GM21529 (cell line): ENCODE results near the gene EYA2.

Source experiments
- ATAC-seq: cut with Tn5 transposase; IDR thresholded peaks from one replicate; pipeline ENCODE4 v1.9.1; 2021; ENCODE audit not compliant: unreplicated experiment

Gene EYA2

GRCh38 chr20:47097691-47098622 lies 203.3 kb downstream of the EYA2 start:
- no peak for ATAC-seq

GRCh38 chr20:47099093-47099492 lies 204.4 kb downstream of the EYA2 start:
- no peak for ATAC-seq

GRCh38 chr20:47099825-47100441 lies 205.3 kb downstream of the EYA2 start:
- no peak for ATAC-seq

- ATAC-seq: no peak
These were observed 208.0 kb downstream of the EYA2 start for GRCh38 chr20:47102629-47103028.

GRCh38 chr20:47106786-47107185 lies 212.1 kb downstream of the EYA2 start:
- ATAC-seq: no peak

- no peak for ATAC-seq
These were observed 214.4 kb downstream of the EYA2 start for GRCh38 chr20:47108994-47109393.

GRCh38 chr20:47110819-47111218 lies 216.2 kb downstream of the EYA2 start:
- ATAC-seq: no peak

- ATAC-seq: no peak
These were observed 216.9 kb downstream of the EYA2 start for GRCh38 chr20:47111576-47111975.

- ATAC-seq: no peak
These were observed 218.9 kb downstream of the EYA2 start for GRCh38 chr20:47113362-47114109.

- no peak for ATAC-seq
These were observed 221.1 kb downstream of the EYA2 start for GRCh38 chr20:47115694-47116093.

GRCh38 chr20:47117371-47117770 lies 222.7 kb downstream of the EYA2 start:
- no peak for ATAC-seq

- ATAC-seq: no peak
These were observed 223.1 kb downstream of the EYA2 start for GRCh38 chr20:47117773-47118172.

- ATAC-seq: no peak
These were observed 223.6 kb downstream of the EYA2 start for GRCh38 chr20:47118206-47118605.

GRCh38 chr20:47118641-47119040 lies 224.0 kb downstream of the EYA2 start:
- no peak for ATAC-seq

- ATAC-seq: no peak
These were observed 225.8 kb downstream of the EYA2 start for GRCh38 chr20:47120346-47120936.

GRCh38 chr20:47122560-47122959 lies 227.9 kb downstream of the EYA2 start:
- ATAC-seq: no peak

- ATAC-seq: no peak
These were observed 229.6 kb downstream of the EYA2 start for GRCh38 chr20:47124181-47124717.

- no peak for ATAC-seq
These were observed 230.8 kb downstream of the EYA2 start for GRCh38 chr20:47125508-47125757.

- no peak for ATAC-seq
These were observed 231.3 kb downstream of the EYA2 start for GRCh38 chr20:47125758-47126591.

GRCh38 chr20:47126709-47127108 lies 232.1 kb downstream of the EYA2 start:
- no peak for ATAC-seq
